HG03095 (cell line): ENCODE measurements around the gene FAS.

Experiments used
- ATAC-seq: cut with Tn5 transposase; IDR thresholded peaks from one replicate; pipeline ENCODE4 v1.9.1; 2021; ENCODE audit warnings: moderate library complexity; ENCODE audit not compliant: unreplicated experiment

FAS gene

GRCh38 chr10:88971221-88972061 lies 19.2 kb upstream of the FAS start:
- ATAC-seq = no peak

DNA sequence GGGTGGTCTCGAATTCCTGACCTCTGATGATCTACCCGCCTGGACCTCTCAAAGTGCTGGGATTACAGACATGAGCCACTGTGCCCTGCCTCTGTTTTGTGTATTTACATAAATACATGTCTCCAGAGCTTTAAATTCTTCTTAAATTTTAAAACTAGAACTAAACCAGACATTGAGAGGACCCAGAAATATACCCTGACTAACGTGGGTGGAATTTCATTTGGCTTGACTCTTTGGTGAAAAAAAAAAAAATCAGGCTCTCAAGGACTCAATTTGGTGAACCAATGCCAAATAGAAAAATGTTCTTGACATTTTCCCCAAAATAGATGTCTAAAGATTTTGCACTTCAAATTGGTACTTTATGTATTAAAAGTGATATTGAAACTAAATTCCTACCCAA lies 16.6 kb upstream of the FAS start:
- ATAC-seq = no peak

- ATAC-seq = no peak
These were observed 15.9 kb upstream of the FAS start for GRCh38 chr10:88974446-88975376.

DNA sequence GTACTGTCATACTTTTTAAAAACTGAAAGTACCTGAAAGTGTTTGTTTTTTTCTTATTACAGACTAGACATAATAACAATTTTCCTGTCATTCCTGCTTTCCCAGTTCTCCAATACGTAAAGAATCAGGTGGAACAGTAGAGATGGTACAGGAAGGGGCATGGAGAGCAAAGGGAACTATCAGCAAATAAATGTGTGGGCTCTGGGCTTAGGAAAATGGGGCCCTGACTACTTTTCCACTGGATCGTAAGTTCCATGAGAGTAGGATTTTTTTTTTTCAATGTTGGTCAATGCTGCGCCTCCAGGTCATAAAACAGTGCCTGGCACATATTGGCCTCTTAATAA lies 15.2 kb upstream of the FAS start:
- no peak for ATAC-seq

DNA sequence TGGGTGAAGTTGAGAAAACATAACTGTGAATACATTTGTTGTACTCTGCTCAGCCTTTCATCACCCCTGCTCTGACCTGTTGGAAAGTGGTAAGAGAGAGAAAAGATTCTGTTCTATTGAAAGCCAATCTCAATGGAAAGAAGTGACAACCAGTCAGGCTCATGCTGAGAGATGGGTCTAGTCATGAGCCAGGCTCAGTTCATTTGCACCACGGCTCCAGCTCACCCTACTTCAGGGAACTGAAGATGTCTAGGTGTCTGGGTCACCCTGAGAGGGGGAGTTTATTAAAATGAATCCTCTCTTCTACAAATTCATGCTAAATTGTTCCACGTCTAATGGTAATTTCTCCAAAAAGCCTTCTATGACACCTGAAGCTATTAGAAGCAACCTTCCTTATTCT lies 12.1 kb upstream of the FAS start:
- ATAC-seq = no peak

DNA sequence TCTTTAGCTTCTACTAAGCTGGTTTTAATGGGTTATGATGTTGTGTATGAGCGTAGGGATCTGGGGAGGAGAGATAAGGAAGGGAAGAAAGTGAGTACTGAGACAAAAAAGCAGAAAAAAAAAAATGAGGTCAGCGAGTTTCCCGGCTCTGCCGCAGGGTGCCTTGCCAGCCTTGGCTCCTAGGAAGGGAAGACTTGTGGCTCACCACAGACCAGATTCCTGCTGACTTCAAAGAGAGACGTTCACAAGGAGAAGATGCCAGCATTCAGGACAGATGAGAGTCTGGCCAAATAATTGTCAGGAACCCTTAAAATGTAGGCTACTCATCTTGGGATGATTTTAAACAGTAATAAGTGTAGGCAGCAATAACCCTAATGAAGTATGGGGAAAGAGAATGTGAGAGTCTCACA lies 11.4 kb upstream of the FAS start:
- ATAC-seq = no peak

GRCh38 chr10:88979603-88980002 lies 11.0 kb upstream of the FAS start:
- ATAC-seq = no peak

GRCh38 chr10:88980247-88980646 lies 10.4 kb upstream of the FAS start:
- ATAC-seq = no peak

GRCh38 chr10:88980800-88981199 lies 9.8 kb upstream of the FAS start:
- ATAC-seq = no peak

DNA sequence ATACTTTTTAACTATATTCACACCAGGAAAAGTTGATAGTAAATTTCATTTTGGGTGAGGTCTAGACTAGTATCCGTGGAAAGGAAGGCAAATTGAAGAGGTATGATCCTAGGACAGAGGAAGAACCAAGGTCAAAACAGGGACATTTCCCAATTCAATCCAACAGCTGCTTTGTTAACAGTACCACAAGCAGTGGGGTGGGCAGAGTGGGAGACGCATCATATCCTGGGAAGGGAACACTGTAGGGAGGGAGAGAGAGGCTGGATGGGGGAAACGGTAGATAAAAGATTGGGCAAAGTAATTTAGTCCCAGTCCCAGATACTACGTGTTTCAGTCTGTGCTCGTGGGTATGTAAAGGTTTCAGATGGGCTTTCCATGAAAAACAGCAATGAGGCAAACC lies 9.2 kb upstream of the FAS start:
- ATAC-seq = no peak

GRCh38 chr10:88982366-88982765 lies 8.2 kb upstream of the FAS start:
- no peak for ATAC-seq

- no peak for ATAC-seq
These were observed 7.4 kb upstream of the FAS start for GRCh38 chr10:88983206-88983605.

DNA sequence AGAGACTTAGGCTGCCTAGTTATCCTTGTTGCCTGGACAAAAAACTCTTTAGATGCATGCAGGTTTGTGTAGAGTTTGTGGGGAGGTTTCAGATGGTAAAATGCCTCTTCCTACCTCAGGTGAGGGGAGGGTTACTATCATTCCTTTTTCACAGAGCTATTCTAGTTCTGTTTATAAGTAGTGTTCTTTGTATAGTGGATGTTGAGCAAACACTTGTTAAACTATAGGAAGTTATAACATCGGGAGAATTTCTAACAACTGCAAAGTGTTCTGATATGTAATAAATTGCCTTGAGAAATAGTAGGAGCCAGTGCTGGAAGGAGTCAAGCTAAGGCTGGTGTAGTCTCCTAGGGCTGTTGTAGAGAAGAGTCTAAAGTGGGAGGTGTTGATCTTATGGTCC lies 6.7 kb upstream of the FAS start:
- no peak for ATAC-seq

DNA sequence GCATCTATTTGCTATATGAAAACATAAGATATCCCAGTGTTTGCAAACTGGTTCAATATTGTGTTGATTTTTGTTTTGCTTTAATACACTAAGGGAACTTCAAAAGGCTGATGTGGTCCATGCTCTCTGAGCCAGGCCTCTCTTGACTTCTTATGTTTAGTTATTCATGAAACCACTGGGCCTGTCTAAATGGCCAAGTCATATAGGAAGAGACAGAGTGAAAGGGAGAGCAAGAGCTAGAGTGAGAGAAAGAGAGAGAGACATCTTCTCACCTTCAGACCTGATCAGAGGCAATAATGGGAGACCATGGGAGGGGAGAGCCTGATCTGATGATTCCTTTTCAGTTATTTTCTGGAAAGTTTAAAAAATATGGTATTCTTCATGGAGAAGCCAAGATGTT lies 6.1 kb upstream of the FAS start:
- ATAC-seq = no peak

- no peak for ATAC-seq
These were observed 3.9 kb upstream of the FAS start for GRCh38 chr10:88986549-88987242.

GRCh38 chr10:88987243-88987725 lies 3.3 kb upstream of the FAS start:
- no peak for ATAC-seq

- no peak for ATAC-seq
These were observed 2.8 kb upstream of the FAS start for GRCh38 chr10:88987840-88988239.

- ATAC-seq = no peak
These were observed 1.2 kb upstream of the FAS start for GRCh38 chr10:88989423-88989822.

DNA sequence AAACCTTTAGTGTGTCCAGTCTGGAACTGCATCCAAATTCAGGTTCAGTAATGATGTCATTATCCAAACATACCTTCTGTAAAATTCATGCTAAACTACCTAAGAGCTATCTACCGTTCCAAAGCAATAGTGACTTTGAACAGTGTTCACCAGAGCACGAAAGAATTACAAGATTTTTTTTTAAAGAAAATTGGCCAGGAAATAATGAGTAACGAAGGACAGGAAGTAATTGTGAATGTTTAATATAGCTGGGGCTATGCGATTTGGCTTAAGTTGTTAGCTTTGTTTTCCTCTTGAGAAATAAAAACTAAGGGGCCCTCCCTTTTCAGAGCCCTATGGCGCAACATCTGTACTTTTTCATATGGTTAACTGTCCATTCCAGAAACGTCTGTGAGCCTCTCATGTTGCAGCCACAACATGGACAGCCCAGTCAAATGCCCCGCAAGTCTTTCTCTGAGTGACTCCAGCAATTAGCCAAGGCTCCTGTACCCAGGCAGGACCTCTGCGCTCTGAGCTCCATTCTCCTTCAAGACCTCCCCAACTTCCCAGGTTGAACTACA lies 694 bp upstream of the FAS start:
- ATAC-seq = peak; percentile 23

- peak; percentile 29 for ATAC-seq
These were observed 732 bp downstream of the FAS start for GRCh38 chr10:88991161-88991898.
